Femur (tissue), 1 donor: ENCODE measurements around the gene RAP1GAP2.
"Not testable (repeated sequence)": the region's sequence is repeated elsewhere in the genome, so short reads cannot be mapped to it uniquely, and the experiment has no call there.

Experiments
- DNase-seq: peaks from one replicate; pipeline ENCODE4 v3.0.0-alpha.2; 2017

Gene RAP1GAP2

GRCh38 chr17:3030852-3031470, 234.7 kb downstream of the RAP1GAP2 start:
- DNase-seq: peak; percentile 11

- DNase-seq: no peak
Observed at GRCh38 chr17:3032258-3033247, 236.3 kb downstream of the RAP1GAP2 start.

GRCh38 chr17:3033248-3033640, 237.0 kb downstream of the RAP1GAP2 start:
- DNase-seq: peak; percentile 13

DNA sequence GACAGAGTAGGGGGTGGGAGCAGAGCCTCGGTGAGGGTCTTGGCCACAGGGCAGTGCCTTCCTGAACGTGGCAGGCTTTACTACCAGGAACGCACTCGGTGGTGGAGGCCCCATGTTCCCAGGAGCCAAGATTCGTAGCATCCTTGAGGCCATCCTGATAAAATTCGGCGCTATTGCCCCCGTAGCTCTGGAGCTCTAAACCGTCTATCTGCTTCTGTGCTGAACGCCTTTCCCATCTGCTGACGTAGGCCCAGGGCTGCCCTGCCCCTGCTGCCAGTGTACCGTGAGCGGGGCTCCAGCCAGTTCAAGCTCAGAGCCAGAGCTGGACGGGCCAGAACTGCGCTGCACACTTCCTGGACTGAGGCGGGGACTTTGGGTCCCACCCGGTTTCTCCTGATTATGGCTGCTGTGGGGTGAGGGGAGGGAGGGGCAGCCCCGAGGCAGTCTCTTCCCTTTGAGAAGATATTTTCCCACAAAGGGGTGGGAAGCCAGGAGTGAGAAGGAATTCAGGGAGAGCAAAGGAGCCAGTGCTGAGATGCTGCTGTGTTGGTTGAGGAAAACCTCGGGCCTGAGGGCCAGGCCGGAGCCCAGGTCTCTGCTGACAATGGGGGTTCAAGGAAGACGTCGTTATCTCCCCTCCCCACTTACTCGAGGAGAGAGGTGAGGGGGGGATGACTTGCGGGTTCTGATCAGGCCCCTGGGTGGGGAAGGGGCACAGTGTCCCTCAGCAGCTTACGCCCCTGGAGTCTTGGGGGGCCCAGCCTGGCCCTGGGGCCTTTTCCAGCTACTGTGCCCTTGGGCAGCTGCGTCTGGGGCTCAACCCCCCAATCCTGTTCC, 237.7 kb downstream of the RAP1GAP2 start:
- DNase-seq: no peak

DNA sequence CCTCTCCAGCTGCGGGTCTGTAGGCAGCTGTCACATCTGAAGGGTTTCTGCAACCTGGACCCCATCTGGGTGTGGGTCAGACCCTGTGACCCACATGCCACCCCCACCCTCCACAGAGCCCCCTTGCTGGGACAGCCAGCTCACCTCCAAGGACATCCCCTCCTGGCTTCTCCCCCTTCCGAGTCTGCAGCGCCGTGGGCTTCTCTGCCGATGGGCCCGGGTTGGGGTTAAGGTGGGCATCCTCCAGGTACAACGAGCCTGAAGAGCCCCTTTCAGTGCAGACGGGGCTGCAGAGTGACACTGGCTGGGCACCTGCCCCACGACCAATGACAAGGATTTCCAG, 238.3 kb downstream of the RAP1GAP2 start:
- DNase-seq: no peak

DNA sequence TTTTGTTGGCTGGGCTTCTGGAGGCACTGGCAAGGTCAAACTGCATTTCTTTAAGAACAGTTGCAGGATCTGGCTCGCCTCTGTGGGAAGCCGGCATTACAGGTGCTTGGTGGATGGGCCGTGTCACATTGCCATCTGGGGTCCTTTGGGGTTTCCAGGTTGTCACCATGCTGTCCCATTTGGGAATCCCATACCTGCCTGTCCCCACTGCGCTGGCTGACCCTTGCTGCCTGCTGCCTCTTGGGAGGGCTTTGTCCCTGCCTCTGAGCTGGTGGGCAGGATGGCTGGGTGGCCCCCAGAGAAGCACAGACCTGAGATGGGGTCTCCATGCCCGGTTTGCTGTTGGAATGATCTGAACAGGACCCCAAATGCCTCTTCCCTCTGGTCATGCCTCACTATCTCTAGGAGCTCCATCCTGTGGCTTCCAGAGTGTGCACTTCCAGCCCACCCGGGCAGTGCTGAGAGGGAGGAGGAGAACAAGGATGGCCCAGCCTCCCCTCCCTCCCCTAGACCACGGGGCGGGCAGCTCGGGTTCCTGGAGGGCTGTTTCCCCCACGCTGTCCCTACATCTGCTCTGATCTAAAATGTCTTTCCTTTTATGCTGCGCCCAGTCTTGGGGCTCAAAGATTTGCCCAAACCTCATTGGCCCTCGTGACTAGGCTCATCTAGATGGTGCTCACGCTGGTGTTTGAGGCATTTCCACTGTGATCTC, 239.2 kb downstream of the RAP1GAP2 start:
- DNase-seq: no peak

DNA sequence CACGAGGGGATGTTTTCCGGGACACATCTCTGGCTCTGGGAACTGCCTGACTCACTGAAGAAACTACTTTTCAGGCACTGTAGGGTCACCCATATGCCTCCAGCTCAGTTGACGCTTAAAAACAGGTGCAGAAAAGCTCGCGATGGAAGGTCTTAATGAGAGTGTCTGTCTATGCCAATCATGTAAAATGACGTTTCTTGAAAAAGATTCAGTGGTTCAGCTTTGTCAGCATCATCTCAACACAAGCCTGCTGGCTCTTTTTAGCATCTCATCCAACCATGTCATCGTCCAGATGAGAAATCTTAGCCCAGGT, 239.7 kb downstream of the RAP1GAP2 start:
- no peak for DNase-seq

DNA sequence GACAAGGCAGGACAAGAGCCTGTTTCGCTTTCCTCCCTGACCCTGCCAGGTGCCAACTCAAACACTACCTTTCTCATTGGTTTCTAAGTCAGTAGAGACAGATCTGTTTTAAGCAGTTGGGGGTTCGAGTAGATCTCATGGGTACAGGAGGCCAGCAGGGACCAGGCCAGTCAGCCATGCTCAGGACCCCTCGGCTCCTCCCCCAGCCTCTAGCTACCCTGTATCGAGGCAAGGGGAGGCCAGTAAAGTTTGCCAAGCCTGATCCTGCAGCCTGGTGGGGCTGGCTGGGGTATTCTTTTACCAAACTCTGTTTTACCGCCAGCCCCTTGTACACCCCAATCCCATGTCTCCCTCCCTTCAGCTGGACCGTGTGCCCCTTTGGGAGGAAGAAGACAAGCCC, 240.6 kb downstream of the RAP1GAP2 start:
- DNase-seq: no peak

DNA sequence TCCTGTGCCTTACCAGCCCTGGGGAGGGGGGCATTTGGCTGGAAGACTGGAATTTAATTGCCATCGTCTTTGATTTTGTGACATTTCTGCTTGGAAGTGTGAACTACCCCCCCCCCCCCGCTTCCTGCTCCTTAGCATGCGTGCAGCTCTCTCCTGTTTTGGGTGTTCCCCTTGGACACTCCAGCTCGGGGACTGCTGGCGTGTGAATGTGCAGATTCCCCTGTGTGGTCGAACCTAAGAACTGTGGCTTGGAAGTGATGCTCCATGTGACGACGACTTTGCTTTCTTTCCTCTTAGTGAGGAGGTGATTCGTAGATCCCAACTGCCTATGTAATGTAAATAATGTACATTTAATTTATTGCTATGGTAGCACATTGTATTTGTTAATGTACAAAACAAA, 241.0 kb downstream of the RAP1GAP2 start:
- DNase-seq: no peak

DNA sequence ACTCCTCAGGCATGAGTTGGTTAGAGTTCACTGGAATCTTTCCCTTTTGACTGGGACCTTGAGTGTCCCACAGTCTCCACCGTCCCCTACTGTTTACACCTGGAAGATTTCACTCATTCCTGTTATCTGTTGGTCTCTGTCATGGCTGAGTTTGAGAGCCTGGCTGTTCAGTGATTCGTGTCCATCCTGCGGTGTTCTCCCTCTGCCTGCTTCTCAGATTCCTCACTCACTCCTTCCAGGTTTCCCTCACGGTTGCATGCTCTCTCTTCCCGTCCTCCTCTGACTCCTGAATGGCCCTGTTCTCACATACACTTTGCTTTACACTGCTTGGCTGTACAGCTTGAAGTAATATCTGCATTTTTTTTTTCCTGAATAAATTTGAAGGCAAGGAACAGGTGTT, 242.7 kb downstream of the RAP1GAP2 start:
- no peak for DNase-seq

GRCh38 chr17:3039736-3040135, 243.5 kb downstream of the RAP1GAP2 start:
- DNase-seq: no peak

DNA sequence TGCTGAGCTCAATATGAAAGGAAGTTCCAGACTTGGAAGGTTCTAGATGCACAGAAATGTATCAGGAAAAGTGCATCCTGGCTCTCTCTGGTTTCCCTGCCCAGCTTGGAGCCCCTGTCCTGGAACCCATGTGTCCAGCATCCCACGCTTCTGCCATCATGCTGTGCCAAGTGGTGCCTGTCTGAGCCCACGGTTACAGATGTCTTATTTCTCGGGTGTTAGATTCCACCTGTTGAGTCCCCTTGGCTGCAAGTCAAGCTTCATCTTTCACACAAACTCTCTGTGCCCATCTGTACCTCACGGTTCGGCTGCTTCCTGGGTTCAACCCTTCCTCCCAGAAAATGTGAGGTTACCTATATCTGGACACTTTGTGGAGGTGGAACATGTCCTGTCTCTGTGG, 244.6 kb downstream of the RAP1GAP2 start:
- DNase-seq: no peak

- peak; percentile 13 for DNase-seq
Observed at GRCh38 chr17:3043737-3044365, 247.6 kb downstream of the RAP1GAP2 start.

- DNase-seq: no peak
Observed at GRCh38 chr17:3046753-3047152, 250.5 kb downstream of the RAP1GAP2 start.

DNA sequence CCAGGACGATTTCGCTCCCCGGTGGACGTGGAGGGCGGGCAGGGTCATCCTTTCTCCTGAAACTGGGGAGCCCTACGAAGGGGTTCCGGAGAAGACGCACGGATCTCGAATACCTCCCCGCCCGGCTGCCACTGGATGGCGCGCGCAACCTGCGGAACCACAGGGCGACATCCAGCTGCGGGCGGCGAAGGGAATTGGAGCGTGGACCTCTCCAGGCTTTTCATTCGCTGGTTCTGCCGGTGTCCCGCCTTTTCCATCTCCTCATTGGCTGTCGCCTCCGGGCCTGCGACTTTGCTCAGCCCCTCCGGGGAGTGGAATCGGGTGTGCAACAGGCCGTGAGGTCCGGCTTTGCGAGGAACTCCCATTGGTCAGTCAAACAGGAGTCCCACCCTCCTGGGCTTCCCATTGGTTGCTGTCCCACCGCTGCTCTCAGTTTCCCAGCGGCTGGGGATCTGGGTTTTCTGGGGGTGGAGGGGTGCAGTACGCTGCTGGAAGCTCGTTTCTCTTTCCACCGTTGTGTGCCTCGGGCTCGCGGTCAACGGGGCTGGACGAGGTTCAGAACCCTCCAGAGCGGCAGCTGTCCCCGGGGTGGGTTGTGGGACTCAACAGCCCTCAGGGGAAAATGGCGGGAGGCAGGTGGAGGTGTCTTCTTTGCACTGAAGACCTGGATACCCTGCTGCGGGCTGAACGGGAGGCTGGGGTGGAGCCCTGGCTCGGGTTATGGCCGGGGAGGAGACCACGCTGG, 252.7 kb downstream of the RAP1GAP2 start:
- DNase-seq: peak; percentile 99

DNA sequence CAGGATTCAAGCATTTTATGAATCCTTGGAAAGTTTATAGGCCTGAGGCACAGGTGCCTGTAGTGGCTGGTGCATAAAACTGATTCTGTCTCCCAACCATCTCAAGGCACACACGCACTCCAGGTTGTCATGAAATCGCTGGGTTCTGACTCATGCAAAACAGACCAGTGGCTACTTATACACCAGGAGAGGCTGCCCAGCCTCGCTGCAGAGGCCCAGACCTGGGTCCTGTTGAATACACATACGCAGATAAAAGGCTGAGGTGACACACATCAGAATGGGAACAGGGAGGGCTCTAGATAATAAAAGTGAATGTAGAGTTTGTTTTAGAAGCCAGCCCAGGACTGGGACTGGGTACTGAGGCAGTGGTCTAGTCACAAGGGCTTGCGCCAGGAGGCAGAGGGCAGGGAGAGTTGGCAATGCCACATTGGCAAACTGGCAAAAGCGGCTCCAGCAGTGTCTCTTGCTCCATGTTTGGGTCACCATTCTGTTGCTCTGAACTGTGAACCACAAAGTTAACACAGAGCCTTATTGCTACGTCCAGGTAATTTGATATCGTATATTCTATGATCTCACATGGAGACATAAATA, 253.6 kb downstream of the RAP1GAP2 start:
- no peak for DNase-seq

- not testable (repeated sequence) for DNase-seq
Observed at GRCh38 chr17:3054868-3055267, 258.6 kb downstream of the RAP1GAP2 start.

DNA sequence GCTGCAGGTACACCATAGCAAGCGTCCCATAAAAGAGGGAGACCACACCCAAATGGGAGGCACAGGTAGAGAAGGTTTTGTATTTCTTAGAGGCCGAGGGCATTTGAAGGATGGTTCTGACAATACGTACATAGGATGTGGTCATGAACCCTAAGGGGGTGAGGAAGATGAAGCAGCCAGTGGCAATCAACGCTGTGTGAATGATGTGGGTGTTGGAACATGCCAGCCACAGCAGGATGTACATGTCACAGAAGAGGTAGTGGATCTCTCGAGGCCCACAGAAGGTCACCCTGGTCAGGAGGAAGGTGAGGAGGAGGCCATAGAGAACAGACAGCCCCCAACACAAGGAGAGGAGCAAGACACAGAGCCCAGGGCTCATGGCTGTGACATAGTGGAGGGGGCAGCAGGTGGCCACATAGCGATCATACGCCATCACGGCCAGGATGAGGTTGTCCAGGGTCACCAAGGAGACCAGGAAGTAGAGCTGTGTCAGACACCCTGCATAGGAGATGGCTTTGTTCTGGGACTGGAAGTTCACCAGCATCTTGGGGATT, 266.7 kb downstream of the RAP1GAP2 start:
- DNase-seq: not testable (repeated sequence)

- DNase-seq: not testable (repeated sequence)
Observed at GRCh38 chr17:3063507-3063906, 267.3 kb downstream of the RAP1GAP2 start, which contains the start of gene OR1D5. Gene OR1D5 (minus strand): TSS chr17:3063607. CDS start chr17:3063607, 0 bp downstream.

DNA sequence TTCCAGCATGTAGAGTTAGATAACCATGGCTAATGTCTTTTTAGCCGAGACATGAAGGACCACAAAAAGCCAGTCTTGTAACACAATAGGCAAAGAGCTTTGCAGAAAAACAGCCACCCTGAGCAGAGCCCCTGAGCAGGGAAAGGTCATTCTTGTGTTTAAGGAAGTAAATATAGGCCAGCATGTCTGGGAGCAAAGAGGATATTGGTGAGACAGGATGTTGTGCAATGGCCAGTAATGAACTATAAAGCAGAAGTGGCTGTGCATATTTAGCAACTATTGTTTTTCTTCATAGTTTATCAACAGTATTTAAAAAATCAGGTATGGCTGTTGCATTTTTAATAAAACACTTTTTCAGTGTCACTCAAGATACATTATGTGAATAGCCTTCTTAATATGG, 269.0 kb downstream of the RAP1GAP2 start:
- not testable (repeated sequence) for DNase-seq

DNA sequence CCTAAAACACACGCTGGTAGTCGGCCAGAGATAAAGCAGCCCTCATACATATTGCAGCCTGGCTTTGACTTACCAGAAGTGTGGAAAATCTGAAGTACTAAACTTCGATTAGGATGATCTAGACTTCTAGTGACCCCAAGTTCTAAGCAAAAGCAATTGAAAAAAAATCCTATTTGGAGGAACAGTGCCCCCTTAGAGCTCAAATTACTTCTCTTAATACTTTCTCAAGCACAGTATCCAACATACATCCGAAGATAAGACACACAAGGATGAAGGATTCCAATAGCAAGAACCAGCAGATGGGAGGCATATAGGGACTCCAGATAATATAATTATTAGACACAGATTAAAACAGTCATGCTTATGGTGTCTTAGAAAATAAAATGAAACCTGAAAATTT, 277.6 kb downstream of the RAP1GAP2 start:
- not testable (repeated sequence) for DNase-seq
